Activated B cell treated with CpG ODN at 0.5 μM for 24 hours (primary cell): Measurements from ENCODE around the gene SCAANT1. TPM values are rescaled to one million over a fixed set of nuclear protein-coding genes. Genes with fewer than 3 reads are reported as not detected.
A peak's percentile ranks its signal among the peaks of the same experiment; 100 is the strongest.

Experiments
- ATAC-seq: fragments of 200-7000 bp; cut with Tn5 transposase; one replicate; pipeline ENCODE4 v1.10.0; 2021; ENCODE audit warnings: low read depth, mild to moderate bottlenecking, moderate library complexity
- CTCF ChIA-PET: fragments of 350-600 bp; sonication (Branson Sonifier 250); formaldehyde crosslinking; loops from one replicate; lab custom pipeline; 2021; ENCODE audit warnings: antibody characterized with exemption; lab: Charles Lee
- POLR2A ChIA-PET: fragments of 350-600 bp; sonication (Branson Sonifier 250); formaldehyde crosslinking; loops from one replicate; lab custom pipeline; 2021; ENCODE audit warnings: antibody characterized with exemption; lab: Charles Lee
- DNase-seq: peaks from one replicate; pipeline ENCODE4 v3.0.0; 2022
- H3K27ac Mint-ChIP-seq: one replicate; pipeline ENCODE4 v1.8.0; 2020; ENCODE audit warnings: mixed read lengths
- H3K27me3 Mint-ChIP-seq: one replicate; pipeline ENCODE4 v1.8.0; 2021; ENCODE audit warnings: mixed read lengths
- H3K36me3 Mint-ChIP-seq: one replicate; pipeline ENCODE4 v1.8.0; 2021; ENCODE audit warnings: low read depth, mixed read lengths
- H3K4me1 Mint-ChIP-seq: one replicate; pipeline ENCODE4 v1.8.0; 2021; ENCODE audit warnings: mixed read lengths
- H3K4me3 Mint-ChIP-seq: one replicate; pipeline ENCODE4 v1.8.0; 2020; ENCODE audit warnings: mild to moderate bottlenecking, mixed read lengths
- H3K9me3 Mint-ChIP-seq: one replicate; pipeline ENCODE4 v1.8.0; 2020; ENCODE audit warnings: mixed read lengths
- intact Hi-C: fragments of 100-400 bp; cut with micrococcal nuclease; formaldehyde crosslinking; loops from one replicate; pipeline ENCODE4 v1.15.1; 2024
- total RNA-seq: library from RNA; stranded (reverse); gene quantifications from 2 replicates; pipeline ENCODE4 v1.2.3, GENCODE V29; 2022
- TF ChIP-seq, protein P1 (sequence below): fragments of 200-600 bp; IDR thresholded peaks from one replicate; pipeline ENCODE4 v1.8.0; 2022; ENCODE audit warnings: antibody characterized with exemption, mild to moderate bottlenecking

The SCAANT1 gene
- total RNA-seq, 1 donor from 2014 or later = not detected

DNA sequence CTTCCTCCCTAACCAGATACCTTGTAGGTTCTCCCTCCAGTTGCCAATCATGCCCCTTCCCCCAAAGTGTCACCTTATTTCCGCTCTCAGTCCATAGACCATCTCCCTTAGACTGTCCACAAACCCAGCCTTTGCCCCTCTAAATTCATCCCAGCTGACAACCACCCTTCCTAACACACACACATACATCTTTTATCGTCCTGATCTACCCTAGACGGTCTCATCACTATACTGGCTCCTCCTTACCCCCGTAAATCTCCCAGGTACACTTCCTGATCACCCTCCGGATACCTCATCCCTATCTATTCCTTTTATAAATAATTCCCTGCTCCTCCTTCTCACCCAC is 49.4 kb downstream of the SCAANT1 start:
- ChIA-PET POLR2A (no interaction called here), CTCF (no interaction called here)
- Mint-ChIP-seq H3K27ac (peak overlapping the region; percentile 92), H3K27me3 (no peaks in the 10 kb centered on the region), H3K36me3 (peaks cover 20% of the 10 kb centered on the region), H3K9me3 (no peaks in the 10 kb centered on the region), H3K4me1 (peaks cover 44% of the 10 kb centered on the region), H3K4me3 (peak overlapping the region; percentile 94)
- TF ChIP-seq, protein P1, sequence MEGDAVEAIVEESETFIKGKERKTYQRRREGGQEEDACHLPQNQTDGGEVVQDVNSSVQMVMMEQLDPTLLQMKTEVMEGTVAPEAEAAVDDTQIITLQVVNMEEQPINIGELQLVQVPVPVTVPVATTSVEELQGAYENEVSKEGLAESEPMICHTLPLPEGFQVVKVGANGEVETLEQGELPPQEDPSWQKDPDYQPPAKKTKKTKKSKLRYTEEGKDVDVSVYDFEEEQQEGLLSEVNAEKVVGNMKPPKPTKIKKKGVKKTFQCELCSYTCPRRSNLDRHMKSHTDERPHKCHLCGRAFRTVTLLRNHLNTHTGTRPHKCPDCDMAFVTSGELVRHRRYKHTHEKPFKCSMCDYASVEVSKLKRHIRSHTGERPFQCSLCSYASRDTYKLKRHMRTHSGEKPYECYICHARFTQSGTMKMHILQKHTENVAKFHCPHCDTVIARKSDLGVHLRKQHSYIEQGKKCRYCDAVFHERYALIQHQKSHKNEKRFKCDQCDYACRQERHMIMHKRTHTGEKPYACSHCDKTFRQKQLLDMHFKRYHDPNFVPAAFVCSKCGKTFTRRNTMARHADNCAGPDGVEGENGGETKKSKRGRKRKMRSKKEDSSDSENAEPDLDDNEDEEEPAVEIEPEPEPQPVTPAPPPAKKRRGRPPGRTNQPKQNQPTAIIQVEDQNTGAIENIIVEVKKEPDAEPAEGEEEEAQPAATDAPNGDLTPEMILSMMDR = no peak
- no peak for ATAC-seq
- intact Hi-C loops = loop anchor here (1.0 kb wide), 1 partner anchor 161 kb away; the partner anchor contains the start of gene PSMD6
- DNase-seq = no peak

Other genes with a start within 250 kb of the SCAANT1 start
- not detected in 2 replicates for gene C3orf49, start 93.1 kb downstream of the SCAANT1 start, total RNA-seq
- gene THOC7, start 48.6 kb downstream of the SCAANT1 start, total RNA-seq = 50.2 and 53.8 TPM in 2 replicates
- gene ATXN7, start 48.5 kb downstream of the SCAANT1 start, total RNA-seq = 45.2 and 46.7 TPM in 2 replicates
- gene PSMD6, start 111.1 kb upstream of the SCAANT1 start, total RNA-seq = 88.9 and 91.4 TPM in 2 replicates